NCI-H460 (cell line): ENCODE data around the gene TMEM33. TPM values are rescaled to one million over a fixed set of nuclear protein-coding genes. Genes with fewer than 3 reads are reported as not detected.
A peak's percentile ranks its signal among the peaks of the same experiment; 100 is the strongest.

Experiments used
- DNase-seq: peaks from one replicate; pipeline ENCODE4 v3.0.0-alpha.2; 2016; ENCODE audit warnings: low read depth; ENCODE audit errors: extremely low read depth
- total RNA-seq: library from RNA; depleted of rRNA; stranded (reverse); fragments of >200 nt; shearing (Covaris generic); gene quantifications from 2 replicates; pipeline ENCODE4 v1.2.3, GENCODE V29; 2014

TMEM33 gene
- total RNA-seq, 1 experiment from 2014 or later: 134 TPM

- DNase-seq: peak; percentile 9
Measured at GRCh38 chr4:41935652-41936021, 408 bp downstream of the TMEM33 start.

- DNase-seq: peak; percentile 20
Measured at GRCh38 chr4:41939016-41939626, 3.9 kb downstream of the TMEM33 start.

- no peak for DNase-seq
Measured at GRCh38 chr4:41940834-41941233, 5.6 kb downstream of the TMEM33 start.

- DNase-seq: no peak
Measured at GRCh38 chr4:41943506-41943905, 8.3 kb downstream of the TMEM33 start.

- no peak for DNase-seq
Measured at GRCh38 chr4:41944089-41944488, 8.9 kb downstream of the TMEM33 start.

- no peak for DNase-seq
Measured at GRCh38 chr4:41949531-41949930, 14.3 kb downstream of the TMEM33 start.

GRCh38 chr4:41957634-41958033 is 22.4 kb downstream of the TMEM33 start:
- peak; percentile 26 for DNase-seq

- peak; percentile 9 for DNase-seq
Measured at GRCh38 chr4:41963105-41963504, 27.9 kb downstream of the TMEM33 start.

GRCh38 chr4:41964401-41964800 is 29.2 kb downstream of the TMEM33 start:
- no peak for DNase-seq

- no peak for DNase-seq
Measured at GRCh38 chr4:41967392-41967791, 32.2 kb downstream of the TMEM33 start.

GRCh38 chr4:41969671-41970070 is 34.4 kb downstream of the TMEM33 start:
- no peak for DNase-seq

GRCh38 chr4:41975341-41975740 is 40.1 kb downstream of the TMEM33 start:
- DNase-seq: no peak

- no peak for DNase-seq
Measured at GRCh38 chr4:41976775-41977516, 41.7 kb downstream of the TMEM33 start.

- DNase-seq: no peak
Measured at GRCh38 chr4:41977709-41978108, 42.5 kb downstream of the TMEM33 start.

GRCh38 chr4:41981456-41981855 is 46.2 kb downstream of the TMEM33 start, which contains the start of gene DCAF4L1:
Gene DCAF4L1, plus strand, starts transcription at chr4:41981756. Its CDS starts 37 bp downstream, at chr4:41981793.
- no peak for DNase-seq

- DNase-seq: no peak
Measured at GRCh38 chr4:41982716-41983115, 47.5 kb downstream of the TMEM33 start.

GRCh38 chr4:41985151-41985550 is 49.9 kb downstream of the TMEM33 start:
- no peak for DNase-seq

GRCh38 chr4:41989994-41990364 is 54.8 kb downstream of the TMEM33 start:
- DNase-seq: no peak

- peak; percentile 92 for DNase-seq
Measured at GRCh38 chr4:41990365-41991111, 55.3 kb downstream of the TMEM33 start, which contains the start of gene SLC30A9. Gene SLC30A9, plus strand, starts transcription at chr4:41990530. Its CDS starts 122 bp downstream, at chr4:41990652.

- peak; percentile 11 for DNase-seq
Measured at GRCh38 chr4:41991916-41992767, 56.9 kb downstream of the TMEM33 start.
